Measurements from ENCODE around the gene RYR2.

The RYR2 gene

DNA sequence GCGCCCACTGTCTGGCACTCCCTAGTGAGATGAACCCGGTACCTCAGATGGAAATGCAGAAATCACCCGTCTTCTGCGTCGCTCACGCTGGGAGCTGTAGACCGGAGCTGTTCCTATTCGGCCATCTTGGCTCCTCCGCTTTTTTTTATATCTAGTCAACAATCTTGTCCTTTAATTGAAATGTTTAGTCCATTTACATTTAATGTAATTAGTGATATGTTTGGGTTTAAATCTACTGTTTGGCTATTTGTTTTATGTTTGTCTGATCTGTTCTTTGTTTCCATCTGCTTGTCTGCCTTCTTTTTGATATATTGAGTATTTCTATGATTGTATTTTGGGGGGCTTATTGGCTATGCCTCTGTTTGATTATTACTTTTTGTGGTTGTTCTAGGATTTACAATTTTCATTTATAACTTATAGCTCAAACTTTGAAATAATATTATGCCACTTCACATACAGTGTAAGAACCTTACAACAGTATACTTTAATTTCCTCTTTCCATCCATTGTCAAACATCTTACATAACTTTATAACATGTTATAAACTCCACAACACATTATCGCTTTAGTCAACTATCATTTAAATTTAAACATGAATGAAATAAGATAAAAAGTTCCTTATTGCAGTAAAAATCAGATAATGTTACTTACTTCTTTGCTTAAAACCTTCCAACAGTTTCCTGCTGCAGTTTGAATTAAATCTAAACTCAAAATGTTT lies 16.5 kb upstream of the RYR2 start:
- H3K27ac ChIP-seq: no peak overlapping the region
- POLR2A ChIA-PET (ENCODE audit: low non-redundant PET): no interaction called here
- no peak for DNase-seq (ENCODE audit: low spot score)
- TF ChIP-seq, protein P1, sequence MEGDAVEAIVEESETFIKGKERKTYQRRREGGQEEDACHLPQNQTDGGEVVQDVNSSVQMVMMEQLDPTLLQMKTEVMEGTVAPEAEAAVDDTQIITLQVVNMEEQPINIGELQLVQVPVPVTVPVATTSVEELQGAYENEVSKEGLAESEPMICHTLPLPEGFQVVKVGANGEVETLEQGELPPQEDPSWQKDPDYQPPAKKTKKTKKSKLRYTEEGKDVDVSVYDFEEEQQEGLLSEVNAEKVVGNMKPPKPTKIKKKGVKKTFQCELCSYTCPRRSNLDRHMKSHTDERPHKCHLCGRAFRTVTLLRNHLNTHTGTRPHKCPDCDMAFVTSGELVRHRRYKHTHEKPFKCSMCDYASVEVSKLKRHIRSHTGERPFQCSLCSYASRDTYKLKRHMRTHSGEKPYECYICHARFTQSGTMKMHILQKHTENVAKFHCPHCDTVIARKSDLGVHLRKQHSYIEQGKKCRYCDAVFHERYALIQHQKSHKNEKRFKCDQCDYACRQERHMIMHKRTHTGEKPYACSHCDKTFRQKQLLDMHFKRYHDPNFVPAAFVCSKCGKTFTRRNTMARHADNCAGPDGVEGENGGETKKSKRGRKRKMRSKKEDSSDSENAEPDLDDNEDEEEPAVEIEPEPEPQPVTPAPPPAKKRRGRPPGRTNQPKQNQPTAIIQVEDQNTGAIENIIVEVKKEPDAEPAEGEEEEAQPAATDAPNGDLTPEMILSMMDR (conservative IDR thresholded peaks at IDR 0.05; ENCODE audit: low read depth): no peak
- CTCF ChIA-PET: no interaction called here

GRCh38 chr1:237029240-237029639 lies 12.7 kb upstream of the RYR2 start:
- H3K27ac ChIP-seq: no peak overlapping the region
- TF ChIP-seq, protein P1 (conservative IDR thresholded peaks at IDR 0.05; ENCODE audit: low read depth): no peak
- POLR2A ChIA-PET (ENCODE audit: low non-redundant PET): no interaction called here
- CTCF ChIA-PET: no interaction called here
- no peak for DNase-seq (ENCODE audit: low spot score)

DNA sequence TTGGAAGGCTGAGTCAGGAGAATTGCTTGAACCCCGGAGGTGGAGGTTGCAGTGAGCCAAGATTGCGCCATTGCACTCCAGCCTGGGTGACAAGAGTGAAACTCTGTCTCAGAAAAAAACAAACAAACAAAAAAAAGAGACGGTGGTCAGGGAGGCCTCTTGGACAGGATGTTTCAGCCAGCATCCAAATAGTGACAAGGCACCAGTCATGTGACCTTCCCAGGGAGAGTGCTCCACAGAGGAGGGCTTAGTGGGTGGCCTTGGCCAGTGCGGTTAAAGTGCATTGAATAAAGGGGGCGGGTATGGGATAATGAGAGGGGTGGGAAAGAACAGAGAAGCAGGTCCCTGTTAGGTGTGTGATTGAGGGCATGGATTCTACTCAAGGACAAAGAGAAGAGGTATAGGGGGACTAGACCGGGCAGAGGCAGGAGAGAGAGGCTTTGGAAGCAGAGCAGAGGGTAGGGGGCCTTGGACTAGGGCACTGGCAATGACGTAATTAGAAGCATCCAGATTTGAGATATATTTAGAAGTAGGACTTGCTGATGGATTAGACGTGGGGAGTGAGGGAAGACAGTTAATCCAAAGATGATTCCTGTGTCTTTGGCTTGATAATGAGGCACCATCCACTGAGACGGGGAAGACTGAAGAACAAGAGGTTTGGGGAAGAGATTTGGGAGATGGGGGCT lies 12.0 kb upstream of the RYR2 start:
- POLR2A ChIA-PET (ENCODE audit: low non-redundant PET): no interaction called here
- CTCF ChIA-PET: no interaction called here
- no peak for DNase-seq (ENCODE audit: low spot score)
- no peak overlapping the region for H3K27ac ChIP-seq
- TF ChIP-seq, protein P1 (conservative IDR thresholded peaks at IDR 0.05; ENCODE audit: low read depth): no peak

DNA sequence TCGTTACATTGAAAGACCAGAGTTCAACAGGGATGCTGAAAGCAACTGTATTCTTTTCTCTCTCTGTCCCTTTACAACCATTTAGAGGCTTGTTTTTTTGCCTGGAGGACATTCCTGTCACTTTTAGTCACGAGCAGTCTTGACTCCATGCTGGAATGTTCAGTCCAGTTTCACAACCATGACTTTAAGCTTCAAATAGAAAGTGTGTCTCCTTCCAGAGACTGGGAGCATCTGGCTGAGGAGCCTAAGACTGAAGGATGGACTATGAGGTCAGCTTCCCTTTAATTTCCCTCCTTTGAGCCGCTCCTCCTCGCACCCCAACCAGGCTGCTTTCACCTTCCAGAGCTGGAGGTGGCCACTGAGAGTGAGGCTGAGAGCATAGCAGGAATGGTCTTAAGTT lies 10.5 kb upstream of the RYR2 start:
- no peak overlapping the region for H3K27ac ChIP-seq
- TF ChIP-seq, protein P1 (conservative IDR thresholded peaks at IDR 0.05; ENCODE audit: low read depth): no peak
- DNase-seq (ENCODE audit: low spot score): no peak
- POLR2A ChIA-PET (ENCODE audit: low non-redundant PET): no interaction called here
- CTCF ChIA-PET: no interaction called here

DNA sequence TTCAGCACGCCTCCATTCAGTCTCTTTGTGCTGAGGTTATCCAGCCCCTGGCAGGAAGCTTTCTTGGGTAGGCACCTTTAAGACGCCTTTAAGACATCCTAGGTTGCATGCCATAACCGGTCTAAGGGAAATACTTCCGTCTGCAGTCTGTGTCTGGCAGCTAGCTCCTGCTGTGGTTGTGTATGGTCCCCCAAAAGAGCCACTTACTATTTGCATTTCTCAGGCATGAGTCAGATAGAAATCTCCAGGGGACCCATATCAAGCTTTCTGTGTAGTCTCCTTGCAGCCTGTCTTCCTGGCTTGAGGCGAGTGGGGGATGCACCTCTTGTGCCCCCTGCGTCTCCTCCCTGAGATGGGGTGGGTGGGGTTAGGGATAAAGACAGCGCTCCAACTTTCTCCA lies 10.0 kb upstream of the RYR2 start:
- H3K27ac ChIP-seq: no peak overlapping the region
- ChIA-PET CTCF (no interaction called here), POLR2A (ENCODE audit: low non-redundant PET) (no interaction called here)
- DNase-seq (ENCODE audit: low spot score): no peak
- TF ChIP-seq, protein P1 (conservative IDR thresholded peaks at IDR 0.05; ENCODE audit: low read depth): no peak

- ChIA-PET CTCF (no interaction called here), POLR2A (ENCODE audit: low non-redundant PET) (no interaction called here)
- DNase-seq (ENCODE audit: low spot score): no peak
- H3K27ac ChIP-seq: no peak overlapping the region
- TF ChIP-seq, protein P1 (conservative IDR thresholded peaks at IDR 0.05; ENCODE audit: low read depth): no peak
These were observed 8.9 kb upstream of the RYR2 start for GRCh38 chr1:237033061-237033460.
